ENCODE data around the gene NR5A2. TPM values are rescaled to one million over a fixed set of nuclear protein-coding genes. Genes with fewer than 3 reads are reported as not detected.
A peak's percentile ranks its signal among the peaks of the same experiment; 100 is the strongest.

Gene NR5A2
- total RNA-seq, 1 donor from 2014 or later = 0.07 TPM

DNA sequence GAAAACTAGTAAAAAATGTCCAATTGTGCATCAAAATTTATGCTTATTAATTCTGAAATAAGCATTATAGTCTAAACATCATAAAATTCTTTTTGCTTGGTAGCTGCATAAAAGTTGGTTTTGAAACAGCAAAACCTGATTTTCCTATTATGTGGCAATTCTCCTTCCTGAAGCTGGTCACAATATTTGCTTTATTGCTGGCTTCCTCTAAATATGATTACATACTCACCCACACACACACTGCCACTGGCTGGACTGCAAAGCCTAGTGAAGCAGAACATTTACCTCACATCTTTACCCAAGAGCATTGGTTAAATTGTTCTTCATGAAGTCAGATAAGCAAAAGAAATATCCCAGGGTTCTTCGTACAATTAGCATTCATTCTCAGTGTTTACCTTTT lies 103.0 kb downstream of the NR5A2 start:
- POLR2A ChIA-PET = no interaction called here
- CTCF ChIA-PET = interaction anchor here (1.2 kb wide), 1 partner anchor 9 kb away, joined by 3 read pairs; no protein-coding TSS in a partner anchor
- Mint-ChIP-seq H3K27ac (no peak overlapping the region), H3K4me1 (peaks cover 19% of the 10 kb centered on the region), H3K27me3 (peaks cover 2% of the 10 kb centered on the region), H3K9me3 (no peaks in the 10 kb centered on the region), H3K4me3 (no peak overlapping the region), H3K36me3 (ENCODE audit: low read depth) (no peaks in the 10 kb centered on the region)
- TF ChIP-seq, protein P1, sequence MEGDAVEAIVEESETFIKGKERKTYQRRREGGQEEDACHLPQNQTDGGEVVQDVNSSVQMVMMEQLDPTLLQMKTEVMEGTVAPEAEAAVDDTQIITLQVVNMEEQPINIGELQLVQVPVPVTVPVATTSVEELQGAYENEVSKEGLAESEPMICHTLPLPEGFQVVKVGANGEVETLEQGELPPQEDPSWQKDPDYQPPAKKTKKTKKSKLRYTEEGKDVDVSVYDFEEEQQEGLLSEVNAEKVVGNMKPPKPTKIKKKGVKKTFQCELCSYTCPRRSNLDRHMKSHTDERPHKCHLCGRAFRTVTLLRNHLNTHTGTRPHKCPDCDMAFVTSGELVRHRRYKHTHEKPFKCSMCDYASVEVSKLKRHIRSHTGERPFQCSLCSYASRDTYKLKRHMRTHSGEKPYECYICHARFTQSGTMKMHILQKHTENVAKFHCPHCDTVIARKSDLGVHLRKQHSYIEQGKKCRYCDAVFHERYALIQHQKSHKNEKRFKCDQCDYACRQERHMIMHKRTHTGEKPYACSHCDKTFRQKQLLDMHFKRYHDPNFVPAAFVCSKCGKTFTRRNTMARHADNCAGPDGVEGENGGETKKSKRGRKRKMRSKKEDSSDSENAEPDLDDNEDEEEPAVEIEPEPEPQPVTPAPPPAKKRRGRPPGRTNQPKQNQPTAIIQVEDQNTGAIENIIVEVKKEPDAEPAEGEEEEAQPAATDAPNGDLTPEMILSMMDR (IDR thresholded peaks at IDR 0.05) = no peak
- DNase-seq = no peak
- intact Hi-C loops (cut with micrococcal nuclease) = no loop called here
- peak; percentile 49 for ATAC-seq (ENCODE audit: low read depth)

DNA sequence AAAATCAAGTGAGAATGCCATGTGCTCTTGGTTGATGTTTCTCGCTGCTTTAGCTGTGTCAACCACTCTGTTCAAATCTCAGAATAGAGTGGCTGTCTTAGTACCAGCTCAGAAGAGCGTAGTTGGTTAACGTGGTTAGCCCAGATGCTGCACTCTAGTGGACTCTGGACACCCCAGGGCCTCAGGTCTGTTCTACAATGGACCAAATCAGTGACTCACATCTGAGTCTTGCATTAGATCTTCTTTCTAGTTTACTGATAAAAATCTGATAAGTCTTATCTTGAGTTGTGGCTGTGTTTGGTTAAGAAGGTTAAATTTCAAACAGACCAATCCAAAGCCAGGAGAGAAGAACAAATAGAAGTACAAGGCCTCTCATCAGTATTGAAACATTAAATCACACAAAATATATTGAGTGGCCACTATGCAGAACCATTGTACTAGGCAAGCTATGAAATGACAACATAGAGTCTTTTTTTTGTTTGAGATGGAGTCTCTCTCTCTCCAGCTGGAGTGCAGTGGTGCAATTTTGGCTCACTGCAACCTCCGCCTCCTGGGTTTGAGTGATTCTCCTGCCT lies 104.1 kb downstream of the NR5A2 start:
- POLR2A ChIA-PET = no interaction called here
- no peak for DNase-seq
- Mint-ChIP-seq H3K27ac (no peak overlapping the region), H3K27me3 (no peaks in the 10 kb centered on the region), H3K36me3 (ENCODE audit: low read depth) (no peaks in the 10 kb centered on the region), H3K4me3 (no peak overlapping the region), H3K4me1 (peaks cover 19% of the 10 kb centered on the region), H3K9me3 (no peaks in the 10 kb centered on the region)
- no peak for ATAC-seq (ENCODE audit: low read depth)
- CTCF ChIA-PET = no interaction called here
- intact Hi-C loops (cut with micrococcal nuclease) = no loop called here
- TF ChIP-seq, protein P1 (IDR thresholded peaks at IDR 0.05) = no peak

DNA sequence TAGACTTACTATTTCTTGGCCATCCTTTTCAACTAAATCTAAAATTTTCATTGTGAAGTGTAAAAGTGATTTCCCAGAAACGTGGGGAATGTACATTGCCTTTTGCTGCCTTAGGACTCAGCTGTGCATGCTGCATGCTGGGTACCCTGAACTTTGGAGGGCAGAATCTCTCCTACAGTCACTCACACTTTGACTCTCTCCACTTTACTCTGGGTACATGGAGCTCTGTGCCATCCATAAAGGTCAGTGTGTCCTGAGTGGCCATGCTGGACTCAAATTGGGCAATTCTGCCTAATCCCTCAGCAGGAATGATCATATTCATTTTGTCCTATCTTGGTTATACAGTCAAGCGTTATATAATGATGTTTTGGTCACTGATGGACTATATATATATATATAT lies 105.6 kb downstream of the NR5A2 start:
- POLR2A ChIA-PET = no interaction called here
- intact Hi-C loops (cut with micrococcal nuclease) = no loop called here
- Mint-ChIP-seq H3K36me3 (ENCODE audit: low read depth) (no peaks in the 10 kb centered on the region), H3K4me1 (peaks cover 19% of the 10 kb centered on the region), H3K27ac (no peak overlapping the region), H3K27me3 (no peaks in the 10 kb centered on the region), H3K9me3 (no peaks in the 10 kb centered on the region), H3K4me3 (no peak overlapping the region)
- no peak for ATAC-seq (ENCODE audit: low read depth)
- CTCF ChIA-PET = no interaction called here
- DNase-seq = no peak
- TF ChIP-seq, protein P1 (IDR thresholded peaks at IDR 0.05) = no peak

DNA sequence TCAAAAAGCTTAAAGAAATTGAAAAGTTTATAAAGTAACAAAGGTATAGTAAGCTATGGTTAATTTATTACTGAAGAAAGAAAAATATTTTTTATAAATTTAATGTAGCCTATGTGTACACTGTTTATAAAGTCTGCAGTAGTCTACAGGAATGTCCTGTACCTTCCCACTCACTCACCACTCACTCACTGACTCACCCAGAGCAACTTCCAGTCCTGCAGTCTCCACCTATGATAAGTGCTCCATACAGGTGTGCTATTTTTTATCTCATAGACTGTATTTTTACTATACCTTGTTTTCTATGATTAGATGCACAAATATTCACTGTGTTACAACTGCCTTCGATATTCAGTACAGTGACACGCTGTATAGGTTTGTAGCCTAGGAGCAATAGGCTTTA lies 106.6 kb downstream of the NR5A2 start:
- ChIA-PET POLR2A (no interaction called here), CTCF (no interaction called here)
- H3K27me3 Mint-ChIP-seq = no peaks in the 10 kb centered on the region
- no peaks in the 10 kb centered on the region for H3K36me3 Mint-ChIP-seq (ENCODE audit: low read depth)
- intact Hi-C loops (cut with micrococcal nuclease) = no loop called here
- H3K27ac Mint-ChIP-seq = no peak overlapping the region
- H3K4me1 Mint-ChIP-seq = peaks cover 16% of the 10 kb centered on the region
- ATAC-seq (ENCODE audit: low read depth) = no peak
- DNase-seq = no peak
- TF ChIP-seq, protein P1 (IDR thresholded peaks at IDR 0.05) = no peak
- H3K4me3 Mint-ChIP-seq = no peak overlapping the region
- H3K9me3 Mint-ChIP-seq = no peaks in the 10 kb centered on the region

DNA sequence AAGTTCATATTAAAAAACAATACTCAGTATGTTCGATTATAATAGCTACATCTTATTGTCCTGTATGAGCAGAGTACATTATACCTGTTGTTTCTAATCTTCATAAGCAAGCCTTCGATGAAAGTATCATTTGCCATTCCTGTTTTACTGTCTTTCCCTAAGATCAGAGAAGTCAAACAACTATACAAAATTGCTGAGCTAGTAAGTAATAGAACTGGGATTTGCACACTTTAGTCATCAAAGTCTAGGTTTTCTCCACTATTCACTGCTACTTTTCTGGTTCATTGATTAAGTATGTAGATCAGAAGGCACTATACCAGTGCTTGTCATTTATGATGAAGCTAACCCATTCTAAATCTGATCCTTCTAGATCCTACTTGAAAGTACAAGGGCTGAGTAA lies 108.9 kb downstream of the NR5A2 start:
- no peak overlapping the region for H3K27ac Mint-ChIP-seq
- no peaks in the 10 kb centered on the region for H3K9me3 Mint-ChIP-seq
- intact Hi-C loops (cut with micrococcal nuclease) = loop anchor here (5.0 kb wide), 1 partner anchor 46 kb away; no protein-coding TSS in a partner anchor
- ATAC-seq (ENCODE audit: low read depth) = no peak
- no peak for DNase-seq
- no peaks in the 10 kb centered on the region for H3K27me3 Mint-ChIP-seq
- no peaks in the 10 kb centered on the region for H3K36me3 Mint-ChIP-seq (ENCODE audit: low read depth)
- TF ChIP-seq, protein P1 (IDR thresholded peaks at IDR 0.05) = no peak
- H3K4me1 Mint-ChIP-seq = no peaks in the 10 kb centered on the region
- CTCF ChIA-PET = interaction anchor here (0.9 to 1.3 kb wide), 4 partner anchors 171 to 374 kb away, joined by 3 to 4 read pairs (median 3); no protein-coding TSS in a partner anchor
- POLR2A ChIA-PET = no interaction called here
- H3K4me3 Mint-ChIP-seq = no peak overlapping the region

All from activated B cell treated with CpG ODN at 0.5 μM for 24 hours (primary cell).